Gastroesophageal sphincter (tissue), 4 donors: ENCODE data around the gene SLC35F3. TPM values are rescaled to one million over a fixed set of nuclear protein-coding genes. Genes with fewer than 3 reads are reported as not detected.

Experiments used
- ATAC-seq: fragments of 150-250 bp; one replicate; pipeline ENCODE4 v1.9.1; 2016; ENCODE audit warnings: mild to moderate bottlenecking, moderate library complexity
- H3K27ac ChIP-seq, 4 donors: fragments of 200-600 bp; sonication (generic) in 3 of 4; 1 replicate in 3 of 4; 2 replicates in 1 of 4; pipeline ENCODE4 v1.5.1; 2016 to 2019
- H3K27me3 ChIP-seq: fragments of 200-600 bp; sonication (generic); one replicate; pipeline ENCODE4 v1.5.1; 2019
- H3K36me3 ChIP-seq, 2 donors: fragments of 200-600 bp; sonication (generic); one replicate each; pipeline ENCODE4 v1.5.1; 2019; ENCODE audit warnings: control low read depth in 1 of 2
- H3K4me1 ChIP-seq, 3 donors: fragments of 200-600 bp; sonication (generic); 1 replicate in 2 of 3; 2 replicates in 1 of 3; pipeline ENCODE4 v1.5.1; 2016 to 2019; ENCODE audit warnings: control low read depth in 2 of 3
- H3K4me3 ChIP-seq, 2 donors: fragments of 200-600 bp; sonication (generic); one replicate each; pipeline ENCODE4 v1.5.1; 2019; ENCODE audit warnings: mild to moderate bottlenecking in 1 of 2, moderate library complexity in 1 of 2
- H3K9me3 ChIP-seq, 3 donors: fragments of 200-600 bp; sonication (generic); one replicate each; pipeline ENCODE4 v1.5.1; 2017 to 2019; ENCODE audit warnings: control low read depth in 2 of 3
- CTCF ChIP-seq, 4 experiments: fragments of 200-600 bp in 2 of 4; fragments of 450-650 bp in 2 of 4; sonication (generic) in 1 of 4; IDR thresholded peaks; one replicate each; pipeline ENCODE4 v1.5.1; 2017 to 2019; ENCODE audit warnings: antibody characterized with exemption in 4 of 4, mild to moderate bottlenecking in 2 of 4, moderate library complexity in 2 of 4
- EP300 ChIP-seq: sonication (generic); formaldehyde crosslinking; IDR thresholded peaks from one replicate; pipeline ENCODE4 v1.6.1; 2017; ENCODE audit warnings: antibody characterized with exemption, mild to moderate bottlenecking
- POLR2A ChIP-seq, 2 donors: fragments of 450-650 bp; IDR thresholded peaks; one replicate each; pipeline ENCODE4 v1.6.1; 2017; ENCODE audit warnings: antibody characterized with exemption in 2 of 2, mild to moderate bottlenecking in 2 of 2, moderate library complexity in 1 of 2
- POLR2AphosphoS5 ChIP-seq: sonication (generic); formaldehyde crosslinking; IDR thresholded peaks from one replicate; pipeline ENCODE4 v1.6.1; 2017; ENCODE audit warnings: antibody characterized with exemption
- WGBS, 2 donors: methylation state at CpG; one replicate each; pipeline ENCODE4 v1.1.5; 2018; ENCODE audit warnings: low coverage in 1 of 2; 5-methylcytosine and 5-hydroxymethylcytosine counted together
- total RNA-seq, 4 donors: library from RNA; depleted of rRNA; stranded (reverse); fragments of >200 nt; gene quantifications; one replicate each; pipeline ENCODE4 v1.1.0, GENCODE V29; 2016

SLC35F3 gene
- total RNA-seq, 4 donors from 2014 or later, result 0.16 to 0.62 (median 0.54) TPM; not detected in 1

- H3K27ac ChIP-seq, result no peak overlapping the region
- no peak for TF ChIP-seq EP300
- no peak for TF ChIP-seq CTCF (IDR thresholded peaks at IDR 0.05)
- no peak for TF ChIP-seq POLR2A (IDR thresholded peaks at IDR 0.05)
- TF ChIP-seq POLR2AphosphoS5, result no peak
- H3K4me1 ChIP-seq, result no peaks in the 10 kb centered on the region
- H3K4me3 ChIP-seq, result no peak overlapping the region
- H3K9me3 ChIP-seq, result peaks cover 0 to 21% (median 0%) of the 10 kb centered on the region in 3 donors
- H3K27me3 ChIP-seq, result peaks cover 37% of the 10 kb centered on the region
- no peaks in the 10 kb centered on the region for H3K36me3 ChIP-seq
- ATAC-seq, result no peak
- 87 to 91% methylated on average over 4 of the region's 4 CpGs for WGBS, 2 donors
Observed at GRCh38 chr1:234292011-234292410, 387.5 kb downstream of the SLC35F3 start.

- no peak for TF ChIP-seq CTCF (IDR thresholded peaks at IDR 0.05)
- no peak for TF ChIP-seq POLR2AphosphoS5
- TF ChIP-seq POLR2A (IDR thresholded peaks at IDR 0.05), result no peak
- no peak for TF ChIP-seq EP300
- H3K27me3 ChIP-seq, result peaks cover 37% of the 10 kb centered on the region
- peaks cover 0 to 21% (median 0%) of the 10 kb centered on the region in 3 donors for H3K9me3 ChIP-seq
- no peak overlapping the region for H3K27ac ChIP-seq
- H3K4me3 ChIP-seq, result no peak overlapping the region
- no peak for ATAC-seq
- WGBS, 2 donors, result 92 to 100% methylated on average over 1 to 2 of the region's 2 CpGs
- no peaks in the 10 kb centered on the region for H3K36me3 ChIP-seq
- no peaks in the 10 kb centered on the region for H3K4me1 ChIP-seq
Observed at GRCh38 chr1:234292548-234292947, 388.1 kb downstream of the SLC35F3 start.

- WGBS, 2 donors, result 61 to 84% methylated on average over 10 to 12 of the region's 14 CpGs
- H3K4me1 ChIP-seq, result no peaks in the 10 kb centered on the region
- TF ChIP-seq POLR2AphosphoS5, result no peak
- TF ChIP-seq EP300, result no peak
- TF ChIP-seq CTCF (IDR thresholded peaks at IDR 0.05), result no peak
- no peak for TF ChIP-seq POLR2A (IDR thresholded peaks at IDR 0.05)
- H3K9me3 ChIP-seq, result peaks cover 0 to 22% (median 0%) of the 10 kb centered on the region in 3 donors
- H3K27ac ChIP-seq, result no peak overlapping the region
- peaks cover 37% of the 10 kb centered on the region for H3K27me3 ChIP-seq
- no peak overlapping the region for H3K4me3 ChIP-seq
- ATAC-seq, result no peak
- H3K36me3 ChIP-seq, result no peaks in the 10 kb centered on the region
Observed at GRCh38 chr1:234294109-234294817, 389.8 kb downstream of the SLC35F3 start.

GRCh38 chr1:234295068-234295467, 390.6 kb downstream of the SLC35F3 start:
- no peak overlapping the region for H3K27ac ChIP-seq
- no peak for ATAC-seq
- H3K9me3 ChIP-seq, result peaks cover 0 to 15% (median 0%) of the 10 kb centered on the region in 3 donors
- H3K4me3 ChIP-seq, result no peak overlapping the region
- H3K4me1 ChIP-seq, result no peaks in the 10 kb centered on the region
- H3K36me3 ChIP-seq, result no peaks in the 10 kb centered on the region
- peaks cover 37% of the 10 kb centered on the region for H3K27me3 ChIP-seq
- WGBS, 2 donors, result 68 to 100% methylated on average over 2 to 5 of the region's 5 CpGs
- TF ChIP-seq POLR2A (IDR thresholded peaks at IDR 0.05), result no peak
- no peak for TF ChIP-seq POLR2AphosphoS5
- TF ChIP-seq EP300, result no peak
- TF ChIP-seq CTCF (IDR thresholded peaks at IDR 0.05), result no peak

- Histone ChIP-seq H3K4me1 (no peaks in the 10 kb centered on the region), H3K4me3 (no peak overlapping the region), H3K36me3 (no peaks in the 10 kb centered on the region), H3K27ac (no peak overlapping the region), H3K9me3 (peaks cover 0 to 10% (median 0%) of the 10 kb centered on the region in 3 donors), H3K27me3 (peaks cover 37% of the 10 kb centered on the region)
- TF ChIP-seq POLR2A (IDR thresholded peaks at IDR 0.05) (no peak), CTCF (IDR thresholded peaks at IDR 0.05) (no peak), EP300 (no peak), POLR2AphosphoS5 (no peak)
- WGBS, 2 donors, result 61 to 62% methylated on average over 2 of the region's 2 CpGs
- ATAC-seq, result no peak
Observed at GRCh38 chr1:234295626-234296025, 391.1 kb downstream of the SLC35F3 start.
